Osteoblast (primary cell): ENCODE results near the gene GRM8. TPM values are rescaled to one million over a fixed set of nuclear protein-coding genes. Genes with fewer than 3 reads are reported as not detected.

Experiments used
- DNase-seq: peaks from one replicate; pipeline ENCODE4 v3.0.0; 2011; ENCODE audit warnings: low spot score, mixed read lengths; ENCODE audit not compliant: insufficient read length; ENCODE audit errors: missing footprints
- H2AFZ ChIP-seq: 2 replicates; pipeline ENCODE4 v1.6.0; 2011; ENCODE audit warnings: mild to moderate bottlenecking, low read length
- H3K27ac ChIP-seq: 2 replicates; pipeline ENCODE4 v1.5.1; 2011; ENCODE audit warnings: mild to moderate bottlenecking, low read depth, low read length, moderate library complexity
- H3K27me3 ChIP-seq: 2 replicates; pipeline ENCODE4 v1.6.0; 2012; ENCODE audit warnings: mild to moderate bottlenecking, control low read depth, inconsistent platforms, low read length, moderate library complexity; ENCODE audit not compliant: insufficient read depth
- H3K36me3 ChIP-seq: 2 replicates; pipeline ENCODE4 v1.5.1; 2011; ENCODE audit warnings: mild to moderate bottlenecking, low read length, control low read depth, moderate library complexity; ENCODE audit not compliant: insufficient read depth
- H3K4me1 ChIP-seq: 2 replicates; pipeline ENCODE4 v1.5.1; 2011; ENCODE audit warnings: mild to moderate bottlenecking, low read length, control low read depth, moderate library complexity; ENCODE audit not compliant: insufficient read depth
- H3K4me2 ChIP-seq: 2 replicates; pipeline ENCODE4 v1.6.0; 2011; ENCODE audit warnings: mild to moderate bottlenecking, low read length; ENCODE audit not compliant: insufficient read depth
- H3K4me3 ChIP-seq: fragments of 200-600 bp; sonication (generic); 3 replicates; pipeline ENCODE4 v1.5.1; 2012; ENCODE audit warnings: mild to moderate bottlenecking, low read length, inconsistent platforms; ENCODE audit not compliant: insufficient read depth
- H3K79me2 ChIP-seq: 2 replicates; pipeline ENCODE4 v1.6.0; 2012; ENCODE audit warnings: mild to moderate bottlenecking, low read length, control low read depth, inconsistent platforms; ENCODE audit not compliant: insufficient read depth
- H3K9me3 ChIP-seq: 2 replicates; pipeline ENCODE4 v1.5.1; 2011; ENCODE audit warnings: low read depth, low read length, control low read depth
- H4K20me1 ChIP-seq: 2 replicates; pipeline ENCODE4 v1.6.0; 2012; ENCODE audit warnings: mild to moderate bottlenecking, low read length, control low read depth; ENCODE audit not compliant: insufficient read depth
- total RNA-seq: library from RNA; depleted of rRNA; stranded (reverse); fragments of >200 nt; gene quantifications from 2 replicates; pipeline ENCODE4 v1.2.3, GENCODE V29; 2012
- TF ChIP-seq, protein P1 (sequence below): IDR thresholded peaks from 2 replicates; pipeline ENCODE4 v1.5.1; 2011; ENCODE audit warnings: mild to moderate bottlenecking, low read depth, low read length, moderate library complexity; ENCODE audit errors: extremely low read depth

The GRM8 gene
- total RNA-seq, 1 donor, result not detected

DNA sequence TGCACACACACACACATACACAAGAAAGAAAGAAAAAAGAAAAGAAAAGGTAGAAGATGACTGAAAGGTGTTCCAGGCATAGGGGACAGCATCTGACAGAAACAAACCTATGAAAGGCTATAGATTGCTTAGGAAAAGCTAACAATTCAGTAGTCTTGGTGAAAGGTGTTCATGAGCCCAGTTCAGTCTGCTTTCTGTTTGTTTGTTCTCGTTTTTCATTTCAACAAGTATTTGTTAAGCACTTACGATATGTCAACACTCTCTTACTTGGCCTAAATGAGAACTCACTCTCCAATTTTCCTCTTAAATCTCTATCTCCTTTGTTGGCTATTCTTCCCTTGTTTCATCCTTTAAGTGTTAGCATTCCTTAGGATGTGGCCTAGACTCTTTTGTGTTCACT is 133.2 kb downstream of the GRM8 start:
- no peak overlapping the region for H3K27ac ChIP-seq
- no peak overlapping the region for H3K4me3 ChIP-seq
- H3K9me3 ChIP-seq, result no peaks in the 10 kb centered on the region
- no peaks in the 10 kb centered on the region for H3K27me3 ChIP-seq
- H3K4me2 ChIP-seq, result no peak overlapping the region
- TF ChIP-seq, protein P1, sequence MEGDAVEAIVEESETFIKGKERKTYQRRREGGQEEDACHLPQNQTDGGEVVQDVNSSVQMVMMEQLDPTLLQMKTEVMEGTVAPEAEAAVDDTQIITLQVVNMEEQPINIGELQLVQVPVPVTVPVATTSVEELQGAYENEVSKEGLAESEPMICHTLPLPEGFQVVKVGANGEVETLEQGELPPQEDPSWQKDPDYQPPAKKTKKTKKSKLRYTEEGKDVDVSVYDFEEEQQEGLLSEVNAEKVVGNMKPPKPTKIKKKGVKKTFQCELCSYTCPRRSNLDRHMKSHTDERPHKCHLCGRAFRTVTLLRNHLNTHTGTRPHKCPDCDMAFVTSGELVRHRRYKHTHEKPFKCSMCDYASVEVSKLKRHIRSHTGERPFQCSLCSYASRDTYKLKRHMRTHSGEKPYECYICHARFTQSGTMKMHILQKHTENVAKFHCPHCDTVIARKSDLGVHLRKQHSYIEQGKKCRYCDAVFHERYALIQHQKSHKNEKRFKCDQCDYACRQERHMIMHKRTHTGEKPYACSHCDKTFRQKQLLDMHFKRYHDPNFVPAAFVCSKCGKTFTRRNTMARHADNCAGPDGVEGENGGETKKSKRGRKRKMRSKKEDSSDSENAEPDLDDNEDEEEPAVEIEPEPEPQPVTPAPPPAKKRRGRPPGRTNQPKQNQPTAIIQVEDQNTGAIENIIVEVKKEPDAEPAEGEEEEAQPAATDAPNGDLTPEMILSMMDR, result no peak
- H3K79me2 ChIP-seq, result no peaks in the 10 kb centered on the region
- H3K36me3 ChIP-seq, result no peaks in the 10 kb centered on the region
- H3K4me1 ChIP-seq, result no peaks in the 10 kb centered on the region
- no peaks in the 10 kb centered on the region for H4K20me1 ChIP-seq
- H2AFZ ChIP-seq, result no peak overlapping the region
- DNase-seq, result no peak

DNA sequence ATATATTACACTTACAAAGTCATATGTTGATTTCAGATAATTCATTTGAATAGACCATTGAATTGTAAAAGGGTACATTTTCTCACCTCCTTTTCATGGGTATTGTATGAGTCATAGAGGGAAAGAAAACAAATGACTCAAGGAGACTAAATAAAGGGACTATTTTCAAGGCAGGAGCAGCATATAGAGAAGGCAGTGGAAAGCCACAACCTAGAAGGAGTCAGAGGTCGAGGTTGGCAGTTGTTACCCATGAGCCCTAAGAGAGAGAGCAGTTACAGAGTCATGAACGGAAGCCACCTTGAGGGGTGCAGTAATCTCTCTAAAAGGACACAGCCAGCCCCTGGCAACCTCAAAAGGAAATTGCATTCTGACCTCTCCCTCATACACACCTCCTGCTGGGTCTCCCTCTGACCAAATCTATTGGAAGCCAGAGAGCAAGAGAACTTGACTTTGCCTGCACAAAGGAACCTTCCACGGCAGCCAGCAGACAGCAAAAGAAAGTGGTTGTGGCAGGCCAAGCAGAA is 137.9 kb downstream of the GRM8 start:
- DNase-seq, result no peak
- Histone ChIP-seq H3K27me3 (no peaks in the 10 kb centered on the region), H3K27ac (no peak overlapping the region), H3K4me3 (no peak overlapping the region), H2AFZ (no peak overlapping the region), H3K4me1 (no peaks in the 10 kb centered on the region), H3K9me3 (no peaks in the 10 kb centered on the region), H3K36me3 (no peaks in the 10 kb centered on the region), H3K4me2 (no peak overlapping the region), H3K79me2 (no peaks in the 10 kb centered on the region), H4K20me1 (no peaks in the 10 kb centered on the region)
- TF ChIP-seq, protein P1, result no peak

DNA sequence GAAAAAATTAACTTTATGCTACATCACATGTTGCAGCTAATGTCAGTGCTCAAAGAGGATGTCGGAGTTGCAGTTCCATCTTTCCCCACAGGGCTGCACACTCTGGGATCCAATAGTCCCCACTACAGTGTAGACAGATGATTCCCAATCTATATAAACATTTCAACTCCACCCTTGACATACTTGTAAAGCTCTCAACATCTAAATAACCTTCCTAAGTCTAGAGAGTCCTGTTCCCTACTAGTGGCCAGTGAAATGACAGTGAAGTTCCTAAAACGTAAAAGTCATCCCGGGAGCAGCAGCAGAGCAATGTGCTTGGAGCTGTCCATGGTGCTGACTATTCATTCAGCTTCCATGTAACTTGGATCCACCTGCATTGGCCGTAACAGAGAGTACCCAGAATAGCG is 145.1 kb downstream of the GRM8 start:
- H4K20me1 ChIP-seq, result no peaks in the 10 kb centered on the region
- no peak overlapping the region for H2AFZ ChIP-seq
- H3K9me3 ChIP-seq, result no peaks in the 10 kb centered on the region
- H3K27ac ChIP-seq, result no peak overlapping the region
- H3K27me3 ChIP-seq, result no peaks in the 10 kb centered on the region
- no peak for DNase-seq
- H3K79me2 ChIP-seq, result no peaks in the 10 kb centered on the region
- H3K4me1 ChIP-seq, result no peaks in the 10 kb centered on the region
- H3K4me2 ChIP-seq, result no peak overlapping the region
- H3K36me3 ChIP-seq, result no peaks in the 10 kb centered on the region
- TF ChIP-seq, protein P1, result peak; percentile 28
- H3K4me3 ChIP-seq, result no peak overlapping the region

DNA sequence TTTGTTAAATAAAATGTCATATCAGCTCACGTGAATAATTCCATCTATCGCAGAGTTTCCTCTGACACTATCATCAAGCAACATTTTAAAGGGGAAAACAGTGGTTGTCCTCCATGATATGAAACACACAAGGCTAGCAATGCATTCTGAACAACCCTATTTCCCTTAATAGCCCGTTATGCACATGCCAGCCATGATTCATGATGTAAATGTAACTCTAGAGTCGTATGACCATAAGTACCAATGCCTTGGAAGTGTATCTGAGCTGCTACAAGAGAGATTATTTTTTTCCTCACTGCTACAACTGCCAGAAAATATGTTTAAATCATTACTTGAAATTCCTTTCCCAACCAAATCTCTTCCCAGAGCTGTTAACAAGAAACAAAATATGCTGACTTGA is 159.4 kb downstream of the GRM8 start:
- Histone ChIP-seq H3K79me2 (no peaks in the 10 kb centered on the region), H3K27ac (no peak overlapping the region), H4K20me1 (no peaks in the 10 kb centered on the region), H3K9me3 (no peaks in the 10 kb centered on the region), H3K4me2 (no peak overlapping the region), H3K4me3 (no peak overlapping the region), H2AFZ (no peak overlapping the region), H3K36me3 (no peaks in the 10 kb centered on the region), H3K27me3 (no peaks in the 10 kb centered on the region), H3K4me1 (no peaks in the 10 kb centered on the region)
- TF ChIP-seq, protein P1, result no peak
- DNase-seq, result peak; percentile 50
